Muscle layer of duodenum (tissue), 2 donors: ENCODE data around the gene TAF1C.

Experiments
- H3K27ac ChIP-seq: one replicate; pipeline ENCODE4 v1.7.0; 2013; ENCODE audit warnings: mild to moderate bottlenecking, low read length
- H3K27me3 ChIP-seq: one replicate; pipeline ENCODE4 v1.7.0; 2013; ENCODE audit warnings: low read depth, mild to moderate bottlenecking, control low read depth, low read length
- H3K36me3 ChIP-seq, 2 donors: one replicate each; pipeline ENCODE4 v1.7.0; 2013; ENCODE audit warnings: low read length in 2 of 2, control low read depth in 1 of 2, mild to moderate bottlenecking in 1 of 2; ENCODE audit not compliant: insufficient read depth in 2 of 2, control insufficient read depth in 1 of 2
- H3K4me1 ChIP-seq, 2 donors: one replicate each; pipeline ENCODE4 v1.7.0; 2013; ENCODE audit warnings: low read length in 2 of 2, mild to moderate bottlenecking in 2 of 2, control low read depth in 1 of 2, moderate library complexity in 1 of 2; ENCODE audit not compliant: insufficient read depth in 2 of 2, control insufficient read depth in 1 of 2
- H3K4me3 ChIP-seq, 2 donors: one replicate each; pipeline ENCODE4 v1.7.0; 2013; ENCODE audit warnings: low read length in 2 of 2, low read depth in 1 of 2, mild to moderate bottlenecking in 1 of 2
- H3K9me3 ChIP-seq, 2 donors: one replicate each; pipeline ENCODE4 v1.7.0; 2013; ENCODE audit warnings: low read length in 2 of 2, control low read depth in 1 of 2, mild to moderate bottlenecking in 1 of 2; ENCODE audit not compliant: control insufficient read depth in 1 of 2
- donor health status: healthy.

Gene TAF1C

DNA sequence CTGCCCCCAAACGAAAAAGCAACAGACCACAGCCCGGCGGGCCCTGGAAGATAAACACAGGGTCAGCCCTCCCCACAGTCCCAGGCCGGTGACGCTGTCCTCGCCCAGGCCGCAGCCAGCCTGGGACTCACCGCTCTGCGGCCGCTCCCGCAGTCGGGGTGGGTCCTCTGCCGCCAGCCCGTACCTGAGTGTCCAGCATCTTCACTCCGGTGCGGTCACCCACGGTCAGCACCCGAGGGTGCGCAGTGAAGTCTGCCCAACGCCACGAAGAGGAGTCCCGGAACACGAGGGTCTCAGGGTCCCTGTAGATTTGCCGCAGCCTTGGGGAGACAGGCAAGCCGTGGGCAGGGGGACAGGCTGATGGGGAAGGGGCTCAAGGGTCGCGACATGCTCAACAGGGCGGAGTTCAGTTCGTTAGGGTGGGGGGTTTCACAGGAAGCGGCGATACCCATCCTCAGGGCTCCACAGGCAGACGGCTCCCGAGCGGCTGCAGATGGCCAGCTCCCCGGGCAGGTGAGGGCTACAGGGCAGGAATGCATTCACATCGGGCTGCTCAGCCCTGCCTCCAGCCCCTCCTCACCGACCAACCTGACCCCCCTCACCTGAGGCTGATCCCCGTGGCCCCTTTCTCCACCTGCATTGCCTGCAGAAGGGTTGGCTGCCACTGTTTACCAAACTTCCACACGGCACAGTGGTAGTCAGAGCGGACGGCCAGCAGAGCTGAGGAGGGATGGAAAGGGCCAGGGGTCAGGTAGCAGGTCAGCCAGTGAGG is 5.5 kb downstream of the TAF1C start:
- H3K27ac ChIP-seq: no peak overlapping the region
- H3K36me3 ChIP-seq: peaks cover 24 to 59% of the 10 kb centered on the region in 2 donors
- H3K9me3 ChIP-seq: no peaks in the 10 kb centered on the region
- H3K4me1 ChIP-seq: peaks cover 13 to 40% of the 10 kb centered on the region in 2 donors
- no peaks in the 10 kb centered on the region for H3K27me3 ChIP-seq
- H3K4me3 ChIP-seq: no peak overlapping the region

DNA sequence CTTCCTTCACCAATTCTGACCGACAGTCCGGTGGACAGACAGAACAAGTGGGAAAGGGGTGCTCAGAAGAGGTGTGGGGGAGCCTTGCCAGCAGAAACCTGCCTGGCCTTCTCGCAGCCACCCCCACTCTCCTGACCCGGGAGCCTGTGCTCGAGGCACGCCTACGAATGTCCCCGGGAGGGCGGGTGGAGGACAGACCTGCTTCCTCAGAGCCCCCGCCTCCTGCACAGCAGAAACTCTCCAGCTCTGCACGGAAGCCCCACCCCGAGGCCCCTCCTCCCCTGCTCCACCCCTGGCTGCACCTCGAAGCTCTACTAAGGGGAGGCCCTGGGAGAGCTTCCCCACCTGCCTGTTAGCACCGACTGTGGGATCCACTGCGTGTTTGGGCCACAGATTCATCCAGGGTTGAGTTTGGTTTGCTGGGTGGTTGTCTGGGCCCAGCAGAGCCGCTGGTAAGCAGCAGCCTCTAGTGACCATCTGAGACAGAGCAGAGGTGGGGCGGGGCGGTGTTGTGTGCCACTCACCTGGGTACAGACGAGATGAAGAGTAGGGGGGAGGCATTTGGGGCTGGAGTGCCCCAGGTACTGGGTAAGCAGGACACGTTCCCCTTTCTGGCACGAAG is 6.2 kb downstream of the TAF1C start:
- H3K27ac ChIP-seq: no peak overlapping the region
- no peaks in the 10 kb centered on the region for H3K9me3 ChIP-seq
- H3K4me1 ChIP-seq: peaks cover 13 to 37% of the 10 kb centered on the region in 2 donors
- H3K27me3 ChIP-seq: no peaks in the 10 kb centered on the region
- H3K4me3 ChIP-seq: no peak overlapping the region
- H3K36me3 ChIP-seq: peaks cover 24 to 59% of the 10 kb centered on the region in 2 donors

DNA sequence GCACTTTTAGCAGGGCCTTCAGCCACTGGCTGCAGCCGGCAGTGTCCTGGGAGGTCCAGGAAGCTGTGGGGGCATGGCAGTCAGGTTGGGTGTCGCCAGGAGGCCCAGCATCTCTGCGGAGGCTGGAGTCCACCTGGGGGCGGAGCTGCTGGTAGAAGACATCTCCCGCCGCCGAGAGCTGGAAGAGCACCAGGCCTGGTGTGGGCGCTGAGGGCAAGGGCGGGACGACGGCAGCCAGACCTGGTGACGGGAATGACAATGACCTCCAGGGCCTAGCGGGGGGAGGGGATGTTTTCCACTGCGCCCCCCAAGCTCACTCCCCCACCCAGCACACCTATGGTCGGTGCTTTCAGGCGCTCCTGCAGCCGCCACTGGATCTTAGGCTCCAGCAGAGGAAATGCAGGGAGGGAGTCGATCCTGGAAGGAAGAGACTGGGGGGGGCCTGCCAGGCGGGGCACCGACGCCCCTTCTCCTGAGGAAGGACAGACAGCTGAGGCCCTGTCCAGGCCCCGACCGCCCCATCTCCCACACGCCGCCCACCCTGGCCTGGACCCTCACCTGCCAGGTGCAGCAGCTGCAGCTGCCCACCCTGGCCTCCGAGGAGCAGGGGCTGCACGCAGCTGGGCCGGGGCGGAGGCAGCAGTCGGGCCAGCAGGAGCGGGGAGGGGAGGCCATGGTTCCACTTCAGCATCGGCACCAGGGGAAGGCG is 7.1 kb downstream of the TAF1C start:
- H3K27me3 ChIP-seq: no peaks in the 10 kb centered on the region
- H3K36me3 ChIP-seq: peaks cover 24 to 57% of the 10 kb centered on the region in 2 donors
- H3K4me3 ChIP-seq: no peak overlapping the region
- no peak overlapping the region for H3K27ac ChIP-seq
- peaks cover 13 to 29% of the 10 kb centered on the region in 2 donors for H3K4me1 ChIP-seq
- no peaks in the 10 kb centered on the region for H3K9me3 ChIP-seq

DNA sequence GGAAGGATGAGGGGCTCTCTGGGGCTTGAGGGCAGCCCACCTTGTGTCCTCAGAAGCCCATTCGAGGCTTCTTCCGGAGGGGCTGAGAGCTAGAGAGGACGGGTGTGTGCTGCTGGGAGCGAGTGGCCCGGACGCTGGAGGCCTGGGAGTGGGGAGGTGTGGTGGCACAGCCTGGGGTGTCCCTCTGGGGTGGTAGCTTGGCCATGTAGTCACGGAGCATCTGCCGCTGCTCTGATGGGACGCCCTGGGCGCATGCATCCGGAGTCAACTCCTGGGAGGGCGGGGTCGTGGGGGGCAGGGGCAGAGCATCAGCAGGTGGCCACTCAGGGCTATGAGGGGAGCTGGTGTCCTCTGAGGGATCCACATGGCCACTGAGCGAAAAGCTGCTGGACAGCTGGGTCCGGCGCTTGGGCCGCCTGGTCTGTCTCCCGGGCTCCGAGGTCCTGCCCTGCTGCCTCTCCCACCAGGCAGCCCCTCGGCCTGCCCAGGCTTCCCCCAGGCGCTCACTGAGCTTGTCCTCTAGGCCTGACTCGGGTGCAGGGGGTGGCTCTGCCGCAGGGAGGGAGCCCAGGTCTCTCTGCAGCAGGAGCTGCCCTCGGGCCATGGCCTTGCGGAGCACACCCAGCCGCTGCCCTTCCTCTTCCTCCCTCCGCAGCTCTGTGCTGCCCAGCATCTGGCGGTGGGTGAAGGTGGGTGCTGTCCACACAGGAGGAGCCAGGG is 7.8 kb downstream of the TAF1C start:
- Histone ChIP-seq H3K4me1 (peaks cover 13 to 28% of the 10 kb centered on the region in 2 donors), H3K9me3 (no peaks in the 10 kb centered on the region), H3K4me3 (no peak overlapping the region), H3K27ac (no peak overlapping the region), H3K27me3 (no peaks in the 10 kb centered on the region), H3K36me3 (peaks cover 24 to 54% of the 10 kb centered on the region in 2 donors)

DNA sequence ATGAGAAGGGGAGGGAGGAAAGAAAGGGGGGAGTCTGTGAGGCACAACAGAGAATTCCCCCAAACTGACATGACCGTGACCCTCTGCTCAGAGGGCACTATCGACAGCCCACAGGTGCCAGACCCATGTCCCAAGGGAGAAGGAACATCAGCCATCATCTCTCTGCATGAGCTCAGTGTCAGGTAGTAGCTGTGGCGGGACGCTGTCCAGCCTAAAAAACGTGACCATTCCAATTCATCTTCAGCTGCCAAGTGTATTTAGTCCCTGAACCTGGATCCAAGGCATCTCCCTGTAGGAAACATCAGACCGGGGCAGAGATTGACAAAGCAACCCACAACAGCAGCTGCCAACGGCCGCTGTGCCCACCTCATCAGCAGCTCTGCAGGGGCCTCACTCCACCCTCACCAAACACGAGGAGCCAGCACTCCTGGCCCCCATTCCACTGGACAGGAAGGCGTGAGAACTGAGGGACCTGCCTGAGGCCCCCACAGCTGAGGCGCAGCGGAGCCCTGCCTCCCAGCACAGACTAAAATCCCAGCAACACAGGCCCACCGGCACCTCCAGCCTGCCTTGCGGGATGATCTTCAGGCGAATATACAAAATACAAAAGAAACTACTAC is 8.6 kb downstream of the TAF1C start:
- H3K4me3 ChIP-seq: no peak overlapping the region
- peaks cover 24 to 47% of the 10 kb centered on the region in 2 donors for H3K36me3 ChIP-seq
- H3K27ac ChIP-seq: peak overlapping the region; percentile 25
- H3K4me1 ChIP-seq: peaks cover 13 to 28% of the 10 kb centered on the region in 2 donors
- no peaks in the 10 kb centered on the region for H3K9me3 ChIP-seq
- H3K27me3 ChIP-seq: no peaks in the 10 kb centered on the region

DNA sequence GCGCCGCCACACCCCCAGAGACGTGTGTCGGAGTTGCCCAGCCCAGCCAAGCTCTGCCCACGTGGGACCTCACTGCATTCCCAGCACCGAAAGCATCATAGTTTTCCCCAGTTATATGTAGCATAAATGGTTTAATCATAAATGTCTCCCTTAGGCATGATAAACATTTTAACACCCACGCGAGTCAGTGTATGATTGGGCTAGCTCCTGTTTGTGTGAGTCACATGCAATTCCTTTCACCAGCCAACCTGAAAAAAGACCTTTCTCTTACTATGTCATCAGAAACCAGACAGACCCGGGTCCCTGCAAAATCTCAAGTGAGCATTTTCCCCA is 9.2 kb downstream of the TAF1C start:
- H3K4me1 ChIP-seq: peaks cover 13 to 28% of the 10 kb centered on the region in 2 donors
- H3K9me3 ChIP-seq: no peaks in the 10 kb centered on the region
- H3K27me3 ChIP-seq: no peaks in the 10 kb centered on the region
- H3K36me3 ChIP-seq: peaks cover 23 to 42% of the 10 kb centered on the region in 2 donors
- H3K4me3 ChIP-seq: no peak overlapping the region
- H3K27ac ChIP-seq: peak overlapping the region; percentile 25

DNA sequence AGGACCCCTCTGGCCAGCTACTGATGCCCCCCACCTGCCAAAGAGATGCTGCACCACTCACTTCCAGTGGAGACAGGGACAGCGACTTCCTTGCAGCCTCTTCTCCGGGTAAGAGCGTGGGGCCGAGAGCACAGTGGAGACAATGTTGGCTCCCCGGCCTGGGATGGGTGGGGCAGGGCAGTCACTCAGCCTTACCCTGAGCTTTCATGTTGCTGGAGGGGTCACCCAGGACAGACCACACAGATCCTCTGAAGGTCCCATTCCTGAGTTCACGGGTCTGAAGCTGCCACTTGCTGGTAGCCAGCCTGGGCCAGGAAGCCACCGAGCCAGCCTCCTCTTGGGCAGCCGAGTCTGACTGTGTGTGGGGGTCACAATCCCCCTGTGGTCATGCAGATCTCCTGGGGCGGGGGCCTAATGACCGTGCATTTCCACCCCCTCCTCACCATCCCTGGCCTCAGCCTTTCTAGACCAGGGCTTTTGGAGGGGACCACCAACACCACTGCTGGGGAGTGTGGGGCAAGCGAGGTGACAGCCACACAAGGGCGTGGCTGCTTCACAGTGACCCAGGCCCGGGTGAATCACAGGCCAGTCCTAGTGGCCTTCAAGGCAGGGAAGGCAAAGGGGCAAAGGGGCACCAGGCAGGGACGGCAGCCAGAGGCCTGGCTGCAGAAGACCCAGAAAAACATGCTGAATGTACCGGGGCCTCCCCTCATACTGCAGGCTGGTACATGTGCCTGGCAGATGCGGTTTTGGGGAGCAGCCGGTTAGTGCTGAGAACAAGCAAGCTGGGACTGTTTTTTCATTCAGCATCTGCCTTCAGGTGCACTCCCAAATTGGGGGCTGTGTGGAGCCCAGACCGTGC is 10.4 kb downstream of the TAF1C start:
- H3K36me3 ChIP-seq: peaks cover 10 to 31% of the 10 kb centered on the region in 2 donors
- no peaks in the 10 kb centered on the region for H3K9me3 ChIP-seq
- no peaks in the 10 kb centered on the region for H3K27me3 ChIP-seq
- H3K4me3 ChIP-seq: no peak overlapping the region
- H3K27ac ChIP-seq: peak overlapping the region; percentile 8
- peaks cover 13 to 28% of the 10 kb centered on the region in 2 donors for H3K4me1 ChIP-seq

DNA sequence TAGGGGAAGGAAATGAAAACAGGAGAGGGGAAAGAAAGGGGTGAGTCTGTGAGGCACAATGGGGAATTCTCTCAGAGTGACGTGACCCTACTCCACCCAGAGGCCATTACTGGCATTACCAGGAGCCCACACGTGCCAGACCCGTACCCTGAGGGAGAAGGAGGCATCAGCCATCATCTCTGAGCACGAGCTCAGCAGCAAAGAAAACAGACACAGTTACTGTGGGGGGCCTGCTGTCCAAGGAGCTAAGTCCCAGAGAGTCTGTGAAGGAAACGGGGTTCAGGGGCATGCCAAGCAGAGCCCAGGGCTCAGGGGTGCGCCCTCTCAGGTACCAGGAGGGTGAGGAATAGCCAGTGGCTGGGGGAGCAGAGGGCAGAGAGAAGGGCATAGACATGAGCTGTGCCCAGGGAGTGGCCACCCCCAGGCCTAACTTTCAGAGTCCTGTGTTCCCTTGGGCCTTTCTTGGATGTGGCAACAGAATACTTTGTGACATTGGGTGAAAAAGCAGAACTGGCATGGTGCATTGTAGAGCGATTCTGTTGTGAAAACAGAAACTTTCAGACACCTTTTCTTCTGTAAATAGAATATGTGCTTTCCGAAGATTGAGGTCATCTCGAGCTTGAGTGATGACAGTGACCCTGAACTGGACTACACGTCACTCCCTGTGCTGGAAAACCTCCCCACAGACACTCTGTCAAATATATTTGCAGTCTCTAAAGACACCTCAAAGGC is 11.3 kb downstream of the TAF1C start:
- Histone ChIP-seq H3K27me3 (no peaks in the 10 kb centered on the region), H3K36me3 (peaks cover 4 to 22% of the 10 kb centered on the region in 2 donors), H3K27ac (no peak overlapping the region), H3K4me1 (peaks cover 13 to 28% of the 10 kb centered on the region in 2 donors), H3K9me3 (no peaks in the 10 kb centered on the region), H3K4me3 (no peak overlapping the region)

DNA sequence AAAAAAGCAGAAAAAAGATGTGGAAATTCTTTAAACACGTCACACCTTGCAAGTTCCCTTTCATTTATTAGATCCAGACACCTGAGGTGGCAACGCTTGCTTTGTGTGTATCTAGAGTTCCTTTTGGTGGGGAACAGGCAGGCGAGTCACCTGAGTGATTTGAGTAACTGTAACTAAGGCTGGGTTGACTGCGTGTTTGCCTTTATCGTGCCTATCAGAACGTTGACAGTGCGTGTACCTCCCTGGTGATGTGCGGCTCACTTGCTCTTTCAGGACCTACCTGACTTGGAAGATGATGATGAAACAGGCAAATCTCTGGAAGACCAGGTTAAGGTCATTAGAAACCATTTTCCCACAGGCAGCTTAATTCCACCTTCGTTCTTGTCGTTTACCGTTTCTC is 12.5 kb downstream of the TAF1C start:
- Histone ChIP-seq H3K27me3 (no peaks in the 10 kb centered on the region), H3K9me3 (no peaks in the 10 kb centered on the region), H3K27ac (no peak overlapping the region), H3K4me1 (peaks cover 13 to 28% of the 10 kb centered on the region in 2 donors), H3K4me3 (no peak overlapping the region), H3K36me3 (peaks cover 4 to 11% of the 10 kb centered on the region in 2 donors)
